GM04504 (cell line): ENCODE measurements around the gene SLC12A9.

Source experiments
- DNase-seq: peaks from one replicate; pipeline ENCODE4 v3.0.0-alpha.2; 2012; ENCODE audit warnings: low read depth

SLC12A9 gene

GRCh38 chr7:100885440-100886141 lies 33.1 kb downstream of the SLC12A9 start:
- no peak for DNase-seq

GRCh38 chr7:100886142-100886935 lies 33.8 kb downstream of the SLC12A9 start:
- no peak for DNase-seq

DNA sequence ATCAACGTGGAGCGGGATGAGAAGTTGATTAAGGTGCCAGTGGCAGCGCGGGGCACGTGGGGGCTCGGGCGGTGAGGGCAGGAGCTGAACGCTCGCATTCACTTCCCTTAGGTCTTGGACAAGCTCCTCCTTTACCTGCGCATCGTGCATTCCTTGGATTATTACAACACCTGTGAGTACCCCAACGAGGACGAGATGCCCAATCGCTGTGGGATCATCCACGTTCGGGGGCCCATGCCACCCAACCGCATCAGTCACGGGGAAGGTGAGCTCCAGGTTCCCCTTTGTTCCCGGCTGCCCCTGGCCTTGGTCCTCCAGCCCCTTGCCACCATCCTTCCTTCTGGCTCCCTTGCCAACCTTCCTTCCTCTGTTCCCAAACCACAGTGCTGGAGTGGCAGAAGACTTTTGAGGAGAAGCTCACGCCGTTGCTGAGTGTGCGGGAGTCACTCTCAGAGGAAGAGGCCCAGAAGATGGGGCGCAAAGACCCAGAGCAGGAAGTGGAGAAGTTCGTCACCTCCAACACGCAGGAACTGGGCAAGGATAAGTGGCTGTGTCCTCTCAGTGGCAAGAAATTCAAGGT lies 34.5 kb downstream of the SLC12A9 start:
- no peak for DNase-seq

- no peak for DNase-seq
Measured at GRCh38 chr7:100887516-100888290, 35.2 kb downstream of the SLC12A9 start.

DNA sequence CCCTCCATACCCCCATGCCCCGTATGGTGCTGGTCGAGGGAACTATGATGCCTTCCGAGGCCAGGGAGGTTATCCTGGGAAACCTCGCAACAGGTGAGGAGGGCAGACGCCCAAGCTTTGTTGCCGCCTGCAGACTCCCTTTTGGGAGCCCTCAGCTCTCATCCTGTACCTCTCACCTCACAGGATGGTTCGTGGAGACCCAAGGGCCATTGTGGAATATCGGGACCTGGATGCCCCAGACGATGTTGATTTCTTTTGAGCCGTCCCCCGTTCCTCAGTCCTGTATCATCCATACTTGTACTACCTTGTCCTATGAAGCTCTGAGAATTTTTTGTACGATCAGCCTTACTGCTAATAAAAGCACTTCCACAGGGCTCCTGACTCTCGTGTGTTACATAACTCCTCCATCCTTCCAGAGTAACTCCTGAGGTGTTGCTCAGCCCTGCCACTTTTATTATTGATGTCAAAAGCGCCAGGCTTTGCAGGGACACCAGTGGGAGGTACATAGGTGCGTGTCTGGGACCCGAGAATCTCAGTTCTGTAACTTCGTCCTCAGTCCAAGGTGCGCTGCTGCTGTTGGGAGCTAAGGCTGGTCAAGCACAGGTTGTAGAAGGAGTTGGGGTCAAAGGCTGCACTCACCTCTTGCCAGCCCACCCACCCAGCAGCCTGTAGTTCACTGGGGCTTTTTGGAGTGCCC lies 35.9 kb downstream of the SLC12A9 start:
- no peak for DNase-seq

DNA sequence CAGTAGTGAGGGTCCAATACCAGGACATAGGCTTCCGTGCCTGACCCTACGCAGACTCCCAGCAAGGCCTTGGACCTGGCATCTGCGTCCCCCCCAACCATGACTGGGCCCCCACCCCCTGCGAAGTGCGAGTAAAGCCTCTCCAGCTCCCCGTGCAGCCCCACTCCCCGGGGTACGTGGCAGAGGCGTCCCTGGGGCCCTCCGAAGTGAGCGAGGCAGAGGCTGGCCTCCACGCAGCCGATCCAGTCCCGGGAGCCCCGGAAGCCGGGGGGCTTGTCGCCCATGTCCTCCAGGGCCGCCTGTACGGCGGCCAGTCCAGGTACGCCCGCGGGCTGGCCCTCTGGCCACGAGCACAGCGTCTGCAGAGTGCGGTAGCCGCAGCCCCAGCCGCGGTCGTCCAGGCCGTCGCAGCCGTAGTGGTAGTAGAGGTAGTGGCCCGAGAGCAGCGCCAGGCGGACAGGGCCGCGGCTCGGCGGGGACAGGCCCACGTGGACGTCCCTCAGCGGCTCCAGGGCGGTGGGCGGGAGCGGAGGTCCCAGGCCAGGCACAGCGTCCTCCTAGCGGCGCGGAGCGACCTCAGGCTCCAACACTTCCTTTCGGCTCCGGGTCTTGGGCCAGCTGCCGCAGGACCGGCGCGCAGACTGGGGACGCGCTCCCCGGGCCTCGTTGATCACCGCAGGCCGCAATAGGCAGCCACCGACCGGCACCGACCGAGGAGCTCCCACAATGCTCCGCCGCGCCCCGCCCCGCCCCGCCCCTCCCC lies 36.7 kb downstream of the SLC12A9 start, which contains the start of gene UFSP1:
Gene UFSP1 (minus strand): TSS at position 728 of the 763 bp plus-strand sequence. CDS start 444 bp downstream, at position 284.
- no peak for DNase-seq

DNA sequence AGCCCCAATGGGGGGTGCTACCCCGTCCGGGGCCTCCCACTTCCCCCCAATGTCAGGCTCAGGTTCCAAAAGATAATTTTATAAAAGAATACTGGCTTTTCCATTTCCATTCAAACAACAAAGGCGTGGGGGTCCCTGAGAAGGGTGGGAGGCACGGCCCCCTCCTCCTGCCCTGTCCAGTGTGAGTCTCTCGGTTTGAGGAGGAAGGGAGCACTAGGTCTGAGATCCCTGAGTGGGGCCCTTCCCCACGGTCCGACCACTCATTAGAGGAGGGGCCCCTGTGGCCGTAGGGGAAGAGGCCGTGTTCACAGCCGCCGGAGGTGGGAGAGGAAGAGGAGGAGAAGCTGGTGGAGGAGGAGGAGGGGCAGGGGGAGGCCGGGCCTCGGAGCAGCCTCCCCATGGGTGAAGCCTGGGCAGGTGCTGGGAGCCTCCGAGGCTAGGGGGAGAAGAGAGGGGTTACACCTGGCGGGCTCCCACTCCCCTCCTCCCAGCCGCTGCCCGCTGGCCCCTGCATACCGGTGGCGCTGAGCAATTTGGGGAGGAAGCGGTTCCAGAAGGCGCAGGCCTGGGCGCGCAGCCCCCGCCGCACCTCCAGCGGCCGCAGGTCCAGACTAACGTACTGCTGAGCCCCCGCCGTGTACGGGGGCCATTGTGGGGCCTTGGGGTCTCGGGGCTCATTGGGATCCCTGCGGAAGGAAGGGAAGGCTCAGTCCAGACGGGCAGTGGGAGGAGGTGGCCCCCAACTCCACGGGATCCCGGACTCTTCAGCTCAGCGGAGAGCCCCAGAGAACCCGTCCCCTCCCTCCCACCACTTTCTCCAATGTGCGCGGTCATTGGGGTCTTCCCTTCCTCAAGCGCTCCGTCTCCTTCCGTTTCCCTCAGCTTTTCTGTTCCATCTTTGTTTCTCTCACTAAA lies 38.4 kb downstream of the SLC12A9 start:
- no peak for DNase-seq

DNA sequence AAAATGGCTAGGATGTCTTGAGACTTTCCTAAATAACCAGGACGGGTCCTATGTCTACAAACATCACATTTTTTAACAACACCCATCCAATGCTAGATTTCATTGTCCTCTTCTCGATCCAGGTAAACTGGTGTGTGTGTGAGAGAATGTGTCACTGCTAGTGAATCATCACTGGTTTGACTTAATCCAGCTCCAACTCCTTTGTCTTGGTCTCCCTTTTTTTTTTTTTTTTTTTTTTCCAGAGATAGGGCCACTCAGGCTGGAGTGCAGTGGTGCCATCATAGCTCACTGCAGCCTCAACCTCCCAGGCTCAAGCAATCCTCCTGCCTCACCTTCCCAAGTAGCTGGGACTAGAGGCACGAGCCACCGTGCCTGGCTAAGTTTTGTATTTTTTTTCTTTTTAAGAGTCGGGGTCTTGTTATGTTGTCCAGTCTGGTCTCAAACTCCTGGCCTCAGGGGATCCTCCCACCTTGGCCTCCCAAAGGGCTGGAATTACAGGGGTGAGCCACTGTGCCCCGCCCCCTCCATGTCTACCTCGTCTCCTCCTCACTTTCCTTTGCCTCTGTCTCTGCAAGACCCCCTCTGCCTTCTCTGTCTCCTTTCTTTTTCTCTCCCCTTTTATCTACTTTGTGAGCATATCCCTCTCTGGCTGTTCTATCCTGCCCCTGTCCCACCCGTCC lies 39.2 kb downstream of the SLC12A9 start:
- no peak for DNase-seq

- DNase-seq: no peak
Measured at GRCh38 chr7:100892364-100893317, 40.1 kb downstream of the SLC12A9 start.

GRCh38 chr7:100893318-100893895 lies 40.9 kb downstream of the SLC12A9 start:
- no peak for DNase-seq

- DNase-seq: no peak
Measured at GRCh38 chr7:100893910-100894721, 41.6 kb downstream of the SLC12A9 start.

GRCh38 chr7:100894860-100895700 lies 42.6 kb downstream of the SLC12A9 start:
- DNase-seq: no peak

- no peak for DNase-seq
Measured at GRCh38 chr7:100895701-100895955, 43.1 kb downstream of the SLC12A9 start, which contains the start of gene ACHE. Gene ACHE, minus strand, starts transcription at chr7:100895888. Its CDS starts 1,656 bp downstream, at chr7:100894232.

DNA sequence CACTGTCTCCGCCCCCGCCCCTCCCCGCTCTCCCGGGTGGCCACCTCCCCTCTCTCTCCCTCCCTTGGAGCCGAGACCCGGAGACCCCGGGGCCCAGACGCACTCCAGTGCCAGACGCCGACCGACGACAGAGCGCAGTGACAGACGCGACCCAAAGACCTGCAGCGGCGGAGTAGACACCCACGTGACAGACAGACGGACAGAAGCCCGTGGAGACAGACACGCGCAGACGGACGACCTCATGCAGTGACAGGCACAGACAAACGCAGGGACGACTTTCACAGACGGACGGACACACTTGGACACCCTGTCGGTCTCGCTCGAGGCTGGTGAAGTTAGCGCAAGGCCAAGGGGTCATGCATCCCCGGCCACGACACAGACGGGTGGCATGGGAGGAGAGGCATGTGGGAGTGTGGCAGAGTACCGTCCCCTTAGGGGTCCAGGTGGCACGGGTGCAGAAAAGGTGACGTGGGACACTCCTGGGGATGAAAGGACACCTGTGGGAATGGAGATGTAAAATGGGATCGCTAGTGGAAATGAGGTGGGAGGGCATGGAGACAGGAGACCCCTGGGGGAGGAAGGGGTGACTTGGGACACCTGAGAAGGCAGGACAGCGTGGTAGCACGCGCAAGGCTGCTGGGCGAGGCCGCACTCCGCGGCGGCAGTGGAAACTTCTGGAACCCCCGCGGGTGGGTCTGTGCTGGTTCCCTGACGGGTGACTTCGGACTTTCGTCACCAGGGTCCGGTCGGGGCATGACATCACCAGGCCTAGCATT lies 43.6 kb downstream of the SLC12A9 start:
- DNase-seq: no peak
